NK-92 (cell line): ENCODE results near the gene ADAMTS7.
"Not testable (repeated sequence)": the region's sequence is repeated elsewhere in the genome, so short reads cannot be mapped to it uniquely, and the experiment has no call there.

Experiments used
- DNase-seq: peaks from one replicate; lab custom pipeline; 2025; ENCODE audit not compliant: unreplicated experiment; lab: John Stamatoyannopoulos, UW

Gene ADAMTS7

GRCh38 chr15:78831229-78832207, 20.3 kb upstream of the ADAMTS7 start:
- no peak for DNase-seq

- DNase-seq = no peak
Observed at GRCh38 chr15:78830514-78831228, 19.4 kb upstream of the ADAMTS7 start.

- DNase-seq = no peak
Observed at GRCh38 chr15:78828920-78829319, 17.7 kb upstream of the ADAMTS7 start.

GRCh38 chr15:78822514-78822913, 11.2 kb upstream of the ADAMTS7 start:
- no peak for DNase-seq

- no peak for DNase-seq
Observed at GRCh38 chr15:78811825-78812183, 540 bp upstream of the ADAMTS7 start.

GRCh38 chr15:78810362-78811123, 721 bp downstream of the ADAMTS7 start:
- DNase-seq = no peak

GRCh38 chr15:78810003-78810361, 1.3 kb downstream of the ADAMTS7 start:
- DNase-seq = no peak

- no peak for DNase-seq
Observed at GRCh38 chr15:78808550-78808949, 2.7 kb downstream of the ADAMTS7 start.

- DNase-seq = no peak
Observed at GRCh38 chr15:78807359-78807758, 3.9 kb downstream of the ADAMTS7 start.

GRCh38 chr15:78804391-78804792, 6.9 kb downstream of the ADAMTS7 start:
- no peak for DNase-seq

GRCh38 chr15:78800806-78801205, 10.5 kb downstream of the ADAMTS7 start:
- no peak for DNase-seq

- no peak for DNase-seq
Observed at GRCh38 chr15:78800189-78800588, 11.1 kb downstream of the ADAMTS7 start.

- not testable (repeated sequence) for DNase-seq
Observed at GRCh38 chr15:78799102-78799501, 12.2 kb downstream of the ADAMTS7 start.

GRCh38 chr15:78798355-78798754, 12.9 kb downstream of the ADAMTS7 start:
- DNase-seq = not testable (repeated sequence)

- no peak for DNase-seq
Observed at GRCh38 chr15:78797951-78798350, 13.3 kb downstream of the ADAMTS7 start.

- DNase-seq = no peak
Observed at GRCh38 chr15:78796510-78796909, 14.8 kb downstream of the ADAMTS7 start.

- DNase-seq = no peak
Observed at GRCh38 chr15:78795043-78795442, 16.2 kb downstream of the ADAMTS7 start.

GRCh38 chr15:78794446-78794845, 16.8 kb downstream of the ADAMTS7 start:
- not testable (repeated sequence) for DNase-seq

GRCh38 chr15:78791357-78791756, 19.9 kb downstream of the ADAMTS7 start:
- DNase-seq = no peak

- no peak for DNase-seq
Observed at GRCh38 chr15:78790027-78790426, 21.2 kb downstream of the ADAMTS7 start.

GRCh38 chr15:78789615-78790014, 21.6 kb downstream of the ADAMTS7 start:
- DNase-seq = no peak
